Measurements from ENCODE around the gene TCF7L1.
"Not testable (repeated sequence)": the region's sequence is repeated elsewhere in the genome, so short reads cannot be mapped to it uniquely, and the experiment has no call there.

TCF7L1 gene

GRCh38 chr2:85132834-85133637 is at the start of gene TCF7L1:
TCF7L1 (plus strand) TSS chr2:85133392; CDS start chr2:85133685, 293 bp downstream.
- DNase-seq (ENCODE audit: low read depth, low spot score) = no peak

DNA sequence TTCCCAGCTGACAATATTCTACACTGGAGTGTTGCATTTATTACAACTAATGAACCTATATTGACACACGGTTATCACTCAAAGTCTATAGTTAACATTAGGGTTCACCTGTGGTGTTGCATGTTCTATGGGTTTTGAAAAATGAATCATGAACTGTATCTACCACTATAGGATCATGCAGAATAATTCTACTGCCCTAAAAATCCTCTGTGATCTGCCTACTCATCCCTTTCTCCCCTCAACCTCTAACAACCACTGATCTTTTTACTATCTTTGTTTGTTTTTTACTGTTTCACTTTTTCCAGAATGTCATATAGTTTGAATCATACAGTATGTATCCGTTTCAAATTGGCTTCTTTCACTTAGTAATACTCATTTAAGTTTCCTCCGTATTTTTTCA is 47.6 kb upstream of the TCF7L1 start:
- no peak for DNase-seq (ENCODE audit: low read depth, low spot score)

DNA sequence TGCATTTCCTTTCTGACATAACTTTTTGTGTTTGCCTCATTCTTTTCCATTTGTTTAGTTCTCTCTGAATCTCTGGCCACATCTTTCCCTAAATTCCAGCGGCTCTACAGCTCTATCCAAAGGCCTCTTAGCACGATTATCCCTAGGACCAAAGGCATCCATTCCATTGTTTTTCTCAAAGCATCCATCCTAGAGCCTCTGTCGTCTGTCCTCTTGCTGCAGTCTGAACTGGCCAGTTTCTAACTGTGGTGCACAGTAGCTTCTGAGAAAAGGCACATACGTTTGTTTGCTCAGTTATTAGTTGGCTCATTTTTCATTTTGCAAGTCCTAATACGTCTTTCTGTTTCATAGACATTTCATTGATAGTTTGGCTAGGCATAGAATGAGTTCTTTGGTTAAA is 45.7 kb upstream of the TCF7L1 start:
- DNase-seq (ENCODE audit: low read depth, low spot score) = no peak

GRCh38 chr2:85088921-85089320 is 44.3 kb upstream of the TCF7L1 start:
- no peak for DNase-seq (ENCODE audit: low read depth, low spot score)

DNA sequence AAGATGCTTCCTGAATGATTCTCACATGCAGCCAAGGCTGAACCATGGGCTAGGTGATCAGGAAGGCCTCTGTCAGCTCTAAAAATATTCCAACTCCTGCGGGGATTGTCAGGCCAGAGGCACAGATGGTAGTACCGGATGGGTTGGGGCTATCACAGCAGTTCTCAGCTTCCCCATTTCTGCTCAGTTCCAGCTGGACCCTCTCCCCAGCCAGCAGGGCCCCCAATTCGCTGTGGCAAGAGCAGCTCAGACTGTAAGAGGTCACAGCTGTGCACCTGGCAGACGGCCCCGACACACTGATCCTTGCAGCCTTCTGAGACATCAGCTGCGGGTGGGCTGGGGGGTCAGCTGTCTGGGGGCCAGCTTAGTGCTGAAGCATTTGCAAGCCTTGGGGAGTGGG is 43.6 kb upstream of the TCF7L1 start:
- DNase-seq (ENCODE audit: low read depth, low spot score) = no peak

- no peak for DNase-seq (ENCODE audit: low read depth, low spot score)
Observed at GRCh38 chr2:85091838-85092237, 41.4 kb upstream of the TCF7L1 start.

- DNase-seq (ENCODE audit: low read depth, low spot score) = no peak
Observed at GRCh38 chr2:85095094-85095493, 38.1 kb upstream of the TCF7L1 start.

GRCh38 chr2:85096616-85097015 is 36.6 kb upstream of the TCF7L1 start:
- DNase-seq (ENCODE audit: low read depth, low spot score) = no peak

DNA sequence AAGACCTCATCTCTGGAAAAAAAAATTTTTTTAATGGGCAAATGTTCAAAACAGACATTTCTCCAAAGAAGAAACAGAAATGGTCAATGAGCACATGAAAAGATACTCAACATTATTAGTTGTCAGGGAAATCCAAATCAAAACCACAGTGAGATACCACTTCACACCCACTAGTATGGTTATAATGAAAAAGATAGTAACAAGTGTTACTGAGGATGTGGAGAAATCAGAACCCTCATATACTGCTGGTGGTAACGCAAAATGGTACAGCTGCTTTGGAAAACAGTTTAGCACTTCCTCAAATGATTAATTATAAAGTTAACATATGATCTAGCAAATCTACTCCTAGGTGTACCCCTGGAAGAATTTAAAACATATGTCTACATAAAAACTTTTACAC is 29.0 kb upstream of the TCF7L1 start:
- DNase-seq (ENCODE audit: low read depth, low spot score) = no peak

GRCh38 chr2:85106489-85107180 is 26.6 kb upstream of the TCF7L1 start:
- DNase-seq (ENCODE audit: low read depth, low spot score) = no peak

DNA sequence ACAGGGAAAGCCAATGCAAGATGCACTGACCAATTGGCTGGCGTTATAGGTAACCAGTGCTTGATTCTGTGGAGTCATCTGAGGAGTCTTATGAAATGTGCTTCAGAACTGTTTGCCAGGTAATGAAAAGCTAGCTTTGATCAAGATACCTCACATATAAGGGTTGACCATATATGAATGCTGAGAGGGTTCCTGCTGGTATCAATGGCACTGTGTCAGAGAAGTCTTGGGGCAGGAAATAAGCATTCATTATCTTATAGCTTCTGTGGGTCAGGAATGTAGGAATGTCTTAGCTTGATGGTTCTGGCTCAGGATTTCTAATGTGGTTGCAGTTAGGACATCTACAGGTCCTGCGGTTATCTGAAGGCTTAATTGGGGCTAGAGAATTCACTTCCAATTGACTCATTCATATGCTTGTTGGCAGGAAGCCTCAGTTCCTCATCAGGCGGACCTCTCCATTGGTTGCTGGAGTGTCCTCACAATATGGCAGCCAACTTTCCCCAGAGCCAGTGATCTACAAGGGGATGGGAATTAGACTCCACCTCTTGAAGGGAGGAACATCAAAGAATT is 22.1 kb upstream of the TCF7L1 start:
- no peak for DNase-seq (ENCODE audit: low read depth, low spot score)

GRCh38 chr2:85111819-85112281 is 21.3 kb upstream of the TCF7L1 start:
- no peak for DNase-seq (ENCODE audit: low read depth, low spot score)

DNA sequence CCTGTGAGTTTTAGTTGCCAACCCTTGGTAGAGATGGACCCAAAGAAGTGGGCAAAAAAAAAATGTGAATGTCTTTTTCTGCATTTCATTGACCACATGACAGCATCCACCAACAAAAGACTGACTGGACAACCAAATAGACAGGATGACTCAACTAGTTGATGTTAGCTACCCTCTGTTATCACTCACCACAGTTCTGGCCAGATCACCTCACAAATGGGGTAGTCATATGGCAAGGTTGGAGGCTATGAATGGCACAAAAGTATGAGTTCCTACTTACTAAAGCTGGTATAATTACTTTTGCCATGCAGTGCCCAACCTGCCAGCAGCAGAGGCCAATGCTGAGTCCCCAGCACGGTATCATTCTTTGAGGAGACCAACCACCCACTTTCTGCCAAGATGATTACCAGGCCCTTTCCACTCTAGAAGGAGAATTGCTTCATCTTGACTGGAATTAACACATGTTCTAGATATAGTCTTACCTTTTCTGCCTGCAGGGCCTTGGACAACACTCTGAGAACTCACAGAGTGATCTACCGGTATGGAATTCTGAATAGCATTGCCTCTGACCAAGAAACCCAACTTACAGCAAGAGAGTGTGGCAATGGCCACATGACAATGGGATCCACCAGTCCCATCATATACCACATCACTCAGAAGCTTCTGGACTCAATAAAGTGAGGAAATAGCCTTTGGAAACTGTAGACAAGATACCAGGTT is 20.1 kb upstream of the TCF7L1 start:
- no peak for DNase-seq (ENCODE audit: low read depth, low spot score)

- no peak for DNase-seq (ENCODE audit: low read depth, low spot score)
Observed at GRCh38 chr2:85114586-85115330, 18.4 kb upstream of the TCF7L1 start.

DNA sequence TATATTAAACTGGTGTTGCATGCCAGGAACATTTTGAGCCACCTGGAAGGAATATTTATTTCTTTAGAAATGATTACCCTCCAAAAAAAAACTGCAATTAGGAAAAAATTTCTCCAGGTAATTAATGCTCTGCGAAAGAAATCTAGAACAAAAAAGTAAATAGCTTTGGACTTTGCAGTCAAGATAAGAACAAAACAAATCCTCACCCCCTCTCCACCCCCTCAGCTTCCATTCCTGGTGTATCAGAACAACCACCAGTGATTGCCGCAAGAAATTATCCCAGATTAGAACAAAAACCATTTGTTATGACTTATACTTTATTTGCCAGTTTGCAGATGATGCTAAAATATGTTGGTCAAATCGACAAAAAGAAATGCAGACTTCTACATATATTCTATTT is 17.0 kb upstream of the TCF7L1 start:
- no peak for DNase-seq (ENCODE audit: low read depth, low spot score)

DNA sequence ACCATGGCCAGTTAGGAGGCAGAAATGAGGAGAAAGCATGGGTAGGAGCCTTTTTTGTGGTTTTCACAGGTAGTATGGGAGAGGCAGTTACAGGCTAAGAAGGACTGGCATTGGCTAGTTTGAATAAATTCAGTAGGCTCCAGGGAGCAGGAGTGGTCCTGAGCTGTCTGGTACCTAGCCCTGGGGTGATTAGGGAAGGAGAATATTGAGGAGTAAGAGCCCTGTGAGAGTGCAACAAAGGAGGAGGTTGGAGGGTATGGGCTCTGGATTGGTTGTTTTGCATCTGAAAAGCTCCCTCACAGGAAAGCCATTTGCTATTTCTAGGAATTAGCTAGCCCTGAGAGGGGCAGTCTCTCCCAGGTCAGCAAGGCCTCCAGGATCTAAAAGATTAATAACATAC is 13.3 kb upstream of the TCF7L1 start:
- no peak for DNase-seq (ENCODE audit: low read depth, low spot score)

DNA sequence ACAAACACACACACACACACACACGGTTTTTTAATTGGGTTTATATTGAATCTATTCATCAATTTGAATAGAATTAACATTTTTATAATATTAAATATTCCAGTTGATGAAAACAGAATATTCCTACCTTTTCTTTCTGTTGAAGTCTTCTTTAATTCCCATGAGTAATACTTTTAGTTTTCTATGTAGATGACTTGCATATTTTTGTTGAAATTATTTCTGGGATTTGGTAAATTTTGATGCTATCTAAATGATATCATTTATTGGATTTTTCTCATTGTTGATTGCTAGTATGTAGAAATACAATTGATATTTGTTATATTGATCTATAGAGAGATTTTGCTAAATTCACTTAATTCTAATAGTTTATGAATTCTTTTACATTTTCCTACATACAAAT is 12.8 kb upstream of the TCF7L1 start:
- DNase-seq (ENCODE audit: low read depth, low spot score) = no peak

DNA sequence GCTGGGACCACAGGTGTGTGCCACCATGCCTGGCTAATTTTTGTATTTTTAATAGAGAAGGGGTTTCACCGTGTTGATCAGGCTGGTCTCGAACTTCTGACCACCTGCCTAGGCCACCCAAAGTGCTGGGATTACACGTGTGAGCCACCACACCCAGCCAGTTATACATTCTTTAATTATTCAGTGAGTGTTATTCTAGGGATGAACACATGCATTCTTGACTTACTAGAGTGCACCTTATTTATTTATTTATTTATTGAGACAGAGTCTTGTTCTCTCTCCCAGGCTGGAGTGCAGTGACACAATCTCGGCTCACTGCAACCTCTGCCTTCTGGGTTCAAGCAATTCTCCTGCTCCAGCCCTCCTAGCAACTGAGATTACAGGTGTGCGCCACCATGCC is 6.7 kb upstream of the TCF7L1 start:
- DNase-seq (ENCODE audit: low read depth, low spot score) = not testable (repeated sequence)

DNA sequence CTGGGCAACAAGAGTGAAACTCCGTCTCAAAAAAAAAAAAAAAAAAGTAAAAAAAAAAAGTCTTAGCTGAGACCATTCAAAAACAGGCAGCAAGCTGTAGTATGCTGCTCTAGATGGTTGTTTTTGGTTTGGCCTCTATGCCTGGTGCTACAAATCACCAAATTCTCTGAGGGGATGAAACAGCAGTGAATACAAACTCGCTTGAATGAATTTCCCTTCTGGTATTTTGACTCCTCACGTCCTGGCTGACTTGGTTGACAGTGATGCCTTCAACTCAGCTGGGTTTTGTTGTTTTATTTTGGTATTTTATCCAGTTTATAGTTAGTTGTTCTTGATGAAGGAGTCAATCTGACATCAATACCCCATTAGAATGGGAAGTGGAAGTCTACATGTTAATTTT is 3.3 kb upstream of the TCF7L1 start:
- DNase-seq (ENCODE audit: low read depth, low spot score) = no peak

GRCh38 chr2:85130407-85130806 is 2.8 kb upstream of the TCF7L1 start:
- no peak for DNase-seq (ENCODE audit: low read depth, low spot score)

DNA sequence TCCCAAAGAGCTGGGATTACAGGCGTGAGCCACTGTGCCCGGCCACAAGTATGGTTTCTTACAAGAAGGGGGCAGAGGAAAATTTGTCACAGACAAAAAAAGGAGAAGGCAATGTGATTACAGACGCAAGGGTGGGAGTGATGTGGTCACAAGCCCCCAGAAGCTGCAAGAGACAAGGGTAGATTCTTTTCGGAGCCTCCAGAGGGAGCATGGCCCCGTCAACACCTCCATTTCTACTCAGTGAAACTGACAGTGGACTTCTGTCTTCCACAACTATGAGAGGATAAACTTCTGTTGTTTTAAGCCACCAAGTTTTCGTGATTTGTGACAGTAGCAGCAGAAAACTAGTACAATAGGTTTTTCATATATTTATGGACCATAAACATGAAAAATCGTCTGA is 2.1 kb upstream of the TCF7L1 start:
- DNase-seq (ENCODE audit: low read depth, low spot score) = no peak
